Stromal cell of bone marrow (primary cell): ENCODE measurements around the gene HAP1.
A peak's percentile ranks its signal among the peaks of the same experiment; 100 is the strongest.

Experiments used
- DNase-seq: peaks from one replicate; pipeline ENCODE4 v3.0.0-alpha.2; 2012; ENCODE audit warnings: low read depth

Gene HAP1

DNA sequence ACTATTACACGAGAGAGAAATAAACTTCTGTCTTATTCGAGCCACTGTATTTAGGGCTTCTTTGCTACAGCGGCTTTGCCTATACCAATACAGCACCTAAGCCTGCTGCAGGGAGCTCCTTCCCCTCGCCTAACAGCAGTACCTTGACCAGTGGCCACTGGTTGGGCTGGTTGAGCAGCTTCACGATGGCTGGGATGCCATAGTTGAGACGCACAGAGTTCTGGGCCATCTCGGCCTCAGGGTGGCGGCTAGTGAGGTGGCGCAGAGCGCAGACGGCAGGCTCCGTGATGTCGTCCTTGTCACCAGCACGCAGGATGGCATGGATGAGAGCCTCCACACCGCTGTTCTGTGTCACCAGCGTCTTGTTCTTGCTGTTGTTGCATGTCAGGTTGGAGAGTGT lies 28.4 kb upstream of the HAP1 start:
- no peak for DNase-seq

DNA sequence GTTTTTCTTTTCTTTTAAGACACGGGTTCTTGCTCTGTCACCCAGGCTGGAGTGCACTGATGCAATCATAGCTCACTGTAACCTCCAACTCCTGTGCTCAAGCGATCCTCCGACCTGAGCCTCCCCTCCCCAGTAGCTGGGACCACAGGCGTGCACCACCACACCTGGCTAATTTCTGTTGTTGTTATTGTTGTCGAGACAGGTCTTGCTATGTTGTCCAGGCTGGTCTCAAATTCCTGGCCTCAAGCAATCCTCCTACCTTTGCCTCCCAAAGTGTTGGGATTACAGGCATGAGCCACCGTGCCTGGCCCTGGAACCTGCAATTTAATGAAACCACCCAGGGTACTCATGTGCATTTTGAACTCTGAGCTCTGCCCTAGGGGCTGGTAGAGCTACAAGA lies 27.9 kb upstream of the HAP1 start:
- DNase-seq, result no peak

DNA sequence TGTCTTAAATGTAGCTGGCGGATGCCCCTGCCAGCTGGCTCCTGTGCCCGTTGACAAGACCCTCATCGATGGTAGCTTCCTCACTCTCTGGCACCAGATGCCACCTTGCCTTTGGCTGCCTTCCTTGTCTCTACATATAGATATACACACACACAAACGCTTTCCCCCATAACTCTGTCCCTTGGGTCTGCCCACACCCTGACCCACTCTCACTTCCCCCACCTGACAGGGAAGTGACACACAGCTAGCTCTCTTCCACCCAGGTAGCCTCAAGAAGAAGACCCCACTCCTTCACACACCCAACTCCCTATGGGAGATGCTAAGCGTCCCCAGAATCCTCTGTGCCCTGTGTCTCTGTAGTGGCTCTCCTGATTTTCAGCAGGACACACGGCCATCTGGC lies 26.4 kb upstream of the HAP1 start:
- DNase-seq, result no peak

DNA sequence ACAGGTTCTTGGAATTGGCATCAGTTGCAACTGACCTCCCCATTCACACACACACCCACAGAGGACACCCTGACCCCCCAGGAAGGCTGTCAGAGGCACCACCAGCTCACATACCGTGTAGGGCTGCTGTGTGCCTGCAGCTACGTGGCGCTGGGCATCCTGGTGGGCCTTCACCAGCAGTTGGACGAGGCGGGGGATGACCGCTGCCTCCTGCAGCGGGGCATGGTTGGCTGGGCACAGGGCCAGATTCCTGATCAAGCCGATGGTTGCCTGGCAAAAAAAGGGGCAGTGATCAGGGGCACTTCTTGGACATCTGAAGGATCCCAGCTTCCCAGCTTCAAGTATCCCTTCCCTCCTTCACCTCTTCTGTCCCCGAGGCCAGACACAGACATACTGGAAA lies 24.2 kb upstream of the HAP1 start:
- no peak for DNase-seq

DNA sequence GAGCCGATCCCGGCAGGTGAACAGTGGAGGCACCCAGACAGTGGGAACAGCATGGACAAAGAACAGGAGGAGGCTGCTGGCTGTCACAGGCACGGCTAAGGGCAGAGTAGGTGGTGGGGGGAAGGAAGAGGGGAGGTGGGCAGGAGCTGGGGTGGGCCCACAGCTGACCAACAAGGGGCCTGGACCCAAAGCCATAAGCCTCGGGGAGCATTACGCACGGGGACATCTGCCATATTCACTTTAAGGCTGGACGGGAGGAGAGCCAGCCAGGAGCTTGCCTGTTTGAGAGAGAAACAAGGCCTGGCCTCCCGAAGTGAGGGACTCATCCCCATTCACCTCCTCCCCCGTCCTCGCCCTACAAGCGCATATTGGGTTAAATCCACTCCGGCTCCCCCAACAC lies 19.6 kb upstream of the HAP1 start:
- no peak for DNase-seq

DNA sequence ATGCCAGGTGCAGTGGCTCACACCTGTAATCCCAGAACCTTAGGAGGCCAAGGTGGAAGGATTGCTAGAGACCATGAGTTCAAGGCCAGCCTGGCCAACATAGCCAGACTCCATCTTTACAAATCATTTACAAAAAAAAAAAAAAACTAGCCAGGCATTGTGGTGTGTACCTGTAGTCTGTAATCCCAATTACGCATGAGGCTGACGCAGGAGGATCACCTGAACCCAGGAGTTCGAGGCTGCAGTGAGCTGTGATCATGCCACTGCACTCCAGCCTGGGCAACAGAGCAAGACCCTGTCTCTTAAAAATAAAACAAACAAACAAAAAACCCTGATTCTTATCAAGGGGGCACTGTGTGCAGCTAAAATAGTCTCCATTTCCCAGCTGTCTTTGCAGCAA lies 16.8 kb upstream of the HAP1 start:
- no peak for DNase-seq

DNA sequence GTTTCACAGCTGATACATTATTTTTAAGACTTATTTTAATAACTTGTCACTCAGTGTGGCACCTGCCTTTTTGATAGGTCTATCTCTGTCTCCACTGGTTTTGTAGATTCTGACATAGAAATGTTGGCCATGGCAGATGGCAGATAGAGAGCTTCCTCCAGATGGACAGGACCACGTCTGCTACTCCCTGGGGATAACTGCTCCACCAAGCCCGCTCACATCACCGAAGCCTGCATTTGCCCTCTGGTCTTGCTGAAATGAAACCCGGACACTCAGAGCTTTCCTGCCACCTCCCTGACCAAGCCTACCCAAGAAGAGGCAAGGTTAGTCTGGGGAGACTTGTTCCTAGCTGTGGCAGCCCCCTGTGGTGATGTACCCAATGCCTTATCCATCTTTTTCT lies 16.4 kb upstream of the HAP1 start:
- no peak for DNase-seq

DNA sequence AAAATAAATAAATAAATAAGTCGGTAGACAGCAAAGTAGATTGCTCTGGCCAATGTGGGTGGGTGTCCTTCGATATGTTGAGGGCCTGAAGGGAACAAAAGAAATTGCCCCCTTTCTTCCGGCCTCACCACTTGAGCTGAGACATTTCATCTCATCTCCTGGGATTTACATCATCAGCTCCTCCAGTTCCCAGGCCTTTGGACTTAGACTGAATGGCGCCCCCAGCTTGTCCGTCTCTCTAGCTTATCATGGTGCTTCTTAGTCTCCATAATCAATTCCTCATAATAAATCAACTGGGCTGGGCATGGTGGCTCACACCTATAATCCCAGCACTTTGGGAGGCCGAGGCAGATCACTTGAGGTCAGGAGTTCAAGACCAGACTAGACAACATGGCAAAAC lies 13.8 kb upstream of the HAP1 start:
- no peak for DNase-seq

DNA sequence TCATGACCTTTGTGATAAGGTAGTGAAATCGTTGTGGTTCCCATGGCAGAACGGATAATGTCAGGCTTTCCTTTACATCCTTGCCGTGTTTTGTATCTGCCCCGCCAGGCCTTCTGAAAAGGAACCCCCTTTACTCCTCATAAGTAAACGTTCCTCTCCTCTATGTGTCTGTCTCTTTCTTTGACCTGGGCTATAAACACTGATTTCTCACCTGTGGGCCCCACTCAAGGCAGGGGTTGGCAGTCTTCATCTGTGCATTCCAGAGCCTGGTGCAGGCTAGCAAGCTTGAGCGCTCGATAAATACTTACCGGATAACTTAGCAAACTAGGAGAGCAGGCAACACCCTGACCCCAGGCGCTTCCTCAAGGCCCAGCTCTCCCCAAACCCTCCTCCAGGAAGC lies 7.3 kb upstream of the HAP1 start:
- no peak for DNase-seq

DNA sequence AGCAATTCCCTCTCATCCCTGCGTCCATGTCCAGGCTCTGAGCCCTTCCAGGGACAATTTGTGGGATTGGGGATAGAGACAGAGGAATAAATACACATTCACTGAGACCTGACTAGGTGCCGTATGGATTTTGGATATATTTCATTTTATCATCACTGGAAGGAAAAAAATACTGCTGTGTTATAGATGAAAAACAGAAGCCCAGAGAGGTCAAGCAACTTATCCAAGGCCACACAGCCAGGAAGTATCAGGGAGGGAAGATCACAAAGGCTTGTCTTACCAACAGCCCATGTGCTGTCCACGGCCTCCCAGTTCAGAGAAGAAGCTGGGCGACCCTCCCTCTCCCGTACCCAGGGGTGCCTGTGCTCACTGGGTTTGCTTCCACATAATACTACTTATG lies 6.1 kb upstream of the HAP1 start:
- DNase-seq, result no peak

DNA sequence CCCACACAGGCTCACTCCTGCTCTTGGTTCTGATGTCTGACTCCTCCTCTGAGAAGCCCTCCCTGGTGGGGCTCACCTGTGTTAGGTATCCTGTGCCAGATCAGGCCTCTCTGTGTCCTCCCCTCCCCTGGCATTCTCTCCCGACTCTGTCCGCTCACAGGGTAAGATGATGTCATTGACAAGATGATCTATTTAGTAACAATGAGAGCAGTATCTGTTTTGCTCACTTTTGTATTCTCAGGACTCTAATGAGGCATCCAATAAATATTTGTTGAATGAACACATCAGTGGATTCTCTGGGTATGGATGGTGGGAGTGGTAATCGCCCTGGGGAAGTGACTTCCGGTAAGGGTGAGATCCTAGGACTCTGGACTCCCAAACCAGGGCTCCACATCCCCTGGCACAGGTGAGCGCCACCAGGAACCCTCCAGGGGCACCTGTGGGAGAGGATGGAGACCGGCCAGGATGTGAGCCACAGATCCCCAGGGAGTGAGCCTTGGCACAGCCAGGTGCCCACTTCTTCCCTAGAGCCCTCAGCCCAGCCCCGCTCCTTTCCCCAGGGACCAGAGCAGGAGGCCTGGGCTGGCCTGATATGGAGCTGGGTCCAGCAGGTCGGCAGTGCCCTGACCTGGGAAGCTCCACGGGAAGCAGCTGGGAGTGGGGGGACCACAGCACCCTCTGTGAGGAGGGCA lies 5.4 kb upstream of the HAP1 start:
- no peak for DNase-seq

DNA sequence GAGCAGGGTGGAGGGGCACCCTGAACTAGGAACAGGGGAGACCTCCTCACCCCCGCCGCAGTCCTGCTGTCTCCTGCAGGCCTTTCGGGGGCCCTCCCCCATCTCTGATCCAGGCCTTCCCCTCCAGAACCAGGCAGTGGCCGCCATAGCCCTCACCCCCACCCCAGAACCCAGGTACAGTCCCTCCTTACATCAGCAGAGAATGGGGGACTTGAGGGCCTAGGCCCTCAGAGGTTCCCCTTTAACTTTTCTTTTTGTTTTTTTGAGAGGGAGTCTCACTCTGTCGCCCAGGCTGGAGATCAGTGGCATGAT lies 4.3 kb upstream of the HAP1 start:
- DNase-seq, result no peak

DNA sequence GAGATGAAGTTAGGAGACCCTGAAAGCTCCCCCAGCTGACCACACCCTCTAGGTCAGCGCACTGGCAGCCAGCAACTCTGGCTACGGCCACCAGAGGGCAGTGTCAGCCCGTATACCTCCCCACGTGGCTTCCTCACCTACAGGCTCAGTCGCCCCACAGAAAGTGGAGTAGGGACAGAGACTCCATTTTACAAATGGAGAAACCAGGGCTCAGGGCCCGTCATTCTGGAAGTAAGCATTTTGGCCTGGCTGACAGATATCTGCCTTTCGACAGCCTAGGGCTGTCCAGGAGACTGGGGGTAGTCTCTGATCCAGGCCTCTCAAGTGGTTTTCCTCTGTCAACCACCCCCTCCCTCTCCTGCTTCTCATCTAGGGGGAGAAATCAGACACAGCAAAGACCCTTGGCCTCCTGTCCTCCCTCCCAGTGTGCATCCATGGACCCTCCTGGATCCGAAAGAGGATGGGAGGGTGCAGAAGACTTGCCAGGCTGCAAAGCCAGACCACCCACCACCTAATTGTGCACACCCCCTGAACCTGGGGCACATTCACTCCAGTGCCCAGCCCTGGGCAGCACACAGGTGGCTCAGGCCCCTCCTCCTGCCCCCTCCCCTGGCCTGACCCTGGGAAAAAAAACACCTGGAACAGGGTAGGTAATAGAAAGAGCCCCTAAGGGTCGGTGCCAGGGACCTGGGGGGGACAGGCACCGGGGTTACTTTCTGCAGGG lies 3.8 kb upstream of the HAP1 start:
- peak; percentile 44 for DNase-seq

DNA sequence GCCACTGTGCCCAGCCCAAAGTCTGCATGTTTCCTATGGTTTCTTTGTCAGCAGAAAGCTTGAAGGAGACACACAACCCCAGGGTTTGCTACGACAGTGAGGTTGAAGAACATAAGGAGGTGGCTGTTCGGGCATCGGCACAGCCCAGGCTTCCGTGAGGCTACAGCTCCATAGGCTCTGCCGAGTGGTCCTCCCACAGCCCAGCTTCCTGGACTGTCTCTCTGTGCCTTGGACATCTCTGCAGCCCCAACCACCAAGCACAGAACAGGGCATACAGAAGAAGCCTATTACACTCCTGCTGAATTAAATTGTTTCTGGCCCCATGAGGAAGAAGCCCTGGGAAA lies 3.2 kb upstream of the HAP1 start:
- no peak for DNase-seq

DNA sequence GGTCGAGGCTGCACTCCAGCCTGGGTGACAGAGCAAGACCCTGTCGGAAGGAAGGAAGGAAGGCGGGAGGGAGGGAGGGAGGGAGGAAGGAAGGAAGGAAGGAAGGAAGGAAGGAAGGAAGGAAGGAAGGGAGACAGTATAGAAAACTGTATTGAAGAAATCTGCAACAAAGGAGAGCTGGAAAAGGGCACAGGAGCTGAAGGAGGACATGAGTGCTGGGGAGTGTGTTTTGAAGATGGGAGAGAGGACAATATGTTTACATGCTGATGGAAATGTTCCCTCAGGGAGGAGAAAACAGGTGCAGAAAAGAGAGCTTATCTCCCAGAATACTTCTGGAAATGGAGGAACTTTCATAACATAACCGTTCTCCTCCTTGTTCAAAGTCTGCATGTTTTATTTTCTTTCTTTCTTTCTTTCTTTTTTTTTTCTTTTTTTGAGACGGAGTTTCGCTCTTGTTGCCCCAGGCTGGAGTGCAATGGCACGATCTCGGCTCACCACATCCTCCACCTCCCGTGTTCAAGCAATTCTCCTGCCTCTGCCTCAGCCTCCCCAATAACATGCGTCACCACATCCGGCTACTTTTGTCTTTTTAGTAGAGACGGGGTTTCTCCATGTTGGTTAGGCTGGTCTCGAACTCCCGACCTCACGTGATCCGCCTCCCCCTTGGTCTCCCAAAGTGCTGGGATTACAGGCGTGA lies 2.7 kb upstream of the HAP1 start:
- DNase-seq, result no peak

DNA sequence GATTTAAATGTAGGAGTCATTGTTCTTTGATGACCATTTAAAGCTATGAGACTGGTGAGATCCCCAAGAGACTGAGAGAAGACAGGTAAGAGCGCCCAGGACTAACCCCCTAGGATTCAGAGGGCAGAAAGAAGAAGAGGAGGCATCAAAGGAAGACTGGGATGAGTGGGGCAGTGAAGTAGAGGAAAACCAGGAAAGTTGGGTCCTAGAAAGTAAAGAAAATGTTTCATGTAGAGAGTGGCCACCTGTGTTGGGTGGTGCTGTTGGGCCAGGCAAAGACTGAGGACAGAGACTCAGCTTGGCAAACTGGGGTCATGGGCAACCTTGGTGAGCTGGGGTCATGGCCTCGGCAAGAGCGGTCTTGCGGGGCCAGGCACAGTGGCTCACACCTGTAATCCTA lies 1.3 kb upstream of the HAP1 start:
- DNase-seq, result no peak

DNA sequence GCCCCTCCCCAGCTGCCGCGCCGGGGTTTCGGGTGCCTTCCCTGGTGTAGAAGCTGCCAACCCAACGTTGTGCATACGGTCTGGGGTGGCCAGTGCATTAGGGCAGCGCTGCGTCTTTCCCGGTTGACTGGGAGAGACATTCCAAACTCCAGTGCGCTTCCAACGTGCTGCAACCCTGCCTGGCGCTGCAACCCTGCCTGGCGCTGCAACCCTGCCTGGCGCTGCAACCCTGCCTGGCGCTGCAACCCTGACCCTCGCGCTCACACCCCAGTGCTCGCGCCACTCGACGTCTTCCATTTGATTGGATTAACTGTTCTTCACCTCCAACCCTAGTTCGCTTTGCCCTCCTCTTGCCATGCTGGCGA lies 488 bp upstream of the HAP1 start:
- no peak for DNase-seq

DNA sequence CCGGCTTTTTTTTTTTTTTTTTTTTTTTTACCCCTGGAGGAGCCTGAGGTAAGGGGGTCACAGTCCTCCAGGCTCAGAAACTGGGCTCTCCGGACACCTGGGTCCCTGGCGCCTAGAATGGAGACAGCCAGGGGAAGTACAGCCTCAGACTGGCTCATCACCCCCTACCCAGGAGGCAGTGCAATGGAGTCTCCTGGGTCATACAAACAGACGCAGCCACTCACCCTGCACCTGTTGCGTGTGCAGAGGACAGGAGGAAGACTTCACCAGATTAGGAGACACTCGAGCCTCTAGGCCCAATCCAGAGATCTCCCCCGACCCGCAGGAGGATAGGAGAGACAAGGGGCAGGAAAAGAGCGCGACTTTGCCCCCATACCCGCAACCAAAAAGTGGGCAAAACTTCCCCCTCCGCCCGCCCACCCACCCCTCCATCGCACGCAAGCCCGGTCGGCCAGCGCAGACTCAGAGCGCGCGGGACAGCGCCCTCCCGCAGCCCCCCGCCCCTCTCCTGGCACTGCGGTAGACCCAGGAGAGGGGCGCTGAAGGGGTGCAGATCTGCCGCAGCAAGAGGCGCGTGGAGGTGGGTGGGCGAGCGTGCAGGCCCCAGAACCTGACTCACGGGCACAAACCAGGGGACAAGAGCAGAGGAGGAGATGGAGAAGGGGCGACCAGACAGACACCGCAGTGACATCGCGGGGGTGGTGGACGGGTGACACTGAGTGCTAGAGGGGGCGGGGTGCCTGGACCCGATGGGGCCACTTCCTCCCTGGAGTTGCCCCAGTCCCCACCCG lies 900 bp downstream of the HAP1 start:
- DNase-seq, result no peak

DNA sequence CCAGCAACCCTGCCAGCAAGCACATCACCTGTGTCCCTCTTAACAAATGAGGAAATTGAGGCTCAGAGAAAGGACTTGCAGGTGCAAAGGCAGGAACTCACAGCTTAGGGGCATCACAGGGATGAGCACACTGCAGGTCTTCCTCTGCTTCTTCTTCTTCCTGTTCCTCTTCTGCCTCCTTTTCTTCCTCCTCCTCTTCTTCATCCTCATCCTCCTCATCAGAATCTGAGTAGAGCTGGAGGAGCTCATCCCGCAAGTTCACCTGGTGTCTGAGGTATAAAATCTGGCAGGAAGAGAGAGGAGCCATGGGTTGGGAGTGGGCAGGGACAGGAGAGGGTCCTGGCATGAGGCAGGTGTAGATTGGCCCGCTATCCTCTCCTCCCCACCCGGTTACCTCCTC lies 2.6 kb downstream of the HAP1 start:
- DNase-seq, result no peak

DNA sequence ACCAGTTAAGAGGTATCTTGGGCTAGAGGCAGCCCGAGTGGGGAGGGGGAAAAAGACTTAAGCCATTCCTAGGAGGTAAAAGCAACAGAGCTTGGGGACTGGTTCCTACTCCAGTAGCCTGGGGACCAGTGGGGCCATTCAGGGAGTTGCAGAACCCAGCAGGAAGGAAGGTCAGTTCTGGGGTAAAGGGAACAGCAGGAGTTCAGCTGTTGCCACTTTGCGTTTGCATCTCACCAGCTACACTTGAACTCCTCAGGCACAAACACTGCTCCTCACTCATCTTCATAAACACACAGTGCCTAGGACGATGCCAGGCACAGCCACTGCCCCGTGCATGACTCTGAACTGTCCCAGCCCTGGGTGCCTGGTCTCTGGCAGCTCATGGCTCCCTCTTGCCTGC lies 4.0 kb downstream of the HAP1 start:
- no peak for DNase-seq

DNA sequence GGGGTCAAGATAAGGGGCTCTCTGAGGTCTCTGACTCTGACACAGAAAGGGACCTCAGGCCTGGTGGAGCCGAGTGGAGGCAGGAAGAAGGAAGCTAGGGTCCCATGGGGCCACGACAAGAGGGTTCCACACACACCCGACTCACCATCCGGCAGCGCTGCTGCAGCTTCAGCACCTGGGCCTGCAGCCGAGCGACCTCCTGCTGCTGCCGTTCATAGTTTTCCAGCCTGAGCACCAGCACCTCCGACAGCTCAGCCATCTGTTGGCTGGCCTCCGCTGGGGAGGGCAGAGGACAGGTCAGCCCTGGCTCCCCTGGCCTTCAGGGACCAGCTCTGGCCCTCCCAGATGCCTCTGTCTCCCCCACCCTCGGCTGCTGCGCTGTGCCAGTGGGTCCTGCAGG lies 6.4 kb downstream of the HAP1 start:
- DNase-seq, result no peak

DNA sequence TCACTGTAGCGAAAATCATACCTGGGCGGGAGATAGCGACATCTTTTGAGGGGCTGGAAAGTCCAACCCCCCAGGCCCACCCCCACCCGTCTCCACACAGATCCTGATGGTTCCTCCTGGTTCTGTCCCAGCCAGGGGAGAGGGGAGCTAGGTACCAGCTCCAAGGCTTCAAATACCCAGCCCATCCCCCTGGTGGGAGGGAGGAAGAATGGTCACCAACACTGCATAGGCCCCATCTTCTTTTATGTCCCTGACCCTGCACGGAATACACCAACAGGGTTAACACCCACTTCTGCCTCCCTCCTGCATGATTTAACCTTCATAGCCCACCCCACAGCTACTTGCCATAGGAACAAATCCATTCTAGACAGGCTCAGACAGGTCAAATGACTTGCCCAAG lies 9.3 kb downstream of the HAP1 start:
- no peak for DNase-seq

DNA sequence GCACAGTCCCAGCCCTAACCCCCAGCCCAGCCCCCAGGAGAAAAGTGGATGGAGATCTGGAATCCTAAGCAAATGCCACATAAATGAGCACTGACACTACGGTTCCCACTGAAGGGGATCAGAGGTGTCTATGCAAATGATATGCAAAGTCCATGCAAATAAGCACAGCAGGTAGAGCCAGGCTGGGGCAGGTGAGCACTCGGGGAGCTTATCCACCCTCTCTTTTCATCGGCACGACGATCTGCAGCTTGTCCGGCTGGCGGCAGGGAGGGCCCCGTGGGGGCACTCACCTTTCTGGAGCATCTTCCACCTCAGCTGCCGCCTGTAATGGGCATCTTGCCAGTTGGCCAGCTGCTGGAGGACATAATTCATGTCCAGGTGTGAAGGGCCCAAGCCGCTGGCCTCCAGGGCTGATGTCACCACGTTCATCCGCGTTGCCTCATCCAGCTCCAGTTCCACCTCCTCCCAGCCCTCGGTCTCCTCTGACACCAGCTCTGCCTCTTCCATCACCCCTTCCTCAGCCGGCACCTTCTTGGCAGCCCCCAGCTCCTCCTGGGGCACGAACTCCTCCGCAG lies 9.9 kb downstream of the HAP1 start:
- DNase-seq, result no peak
